ENCODE measurements around the gene HECW1. TPM values are rescaled to one million over a fixed set of nuclear protein-coding genes. Genes with fewer than 3 reads are reported as not detected.

The HECW1 gene
- total RNA-seq, 1 experiment from 2014 or later, result 0.77 TPM

DNA sequence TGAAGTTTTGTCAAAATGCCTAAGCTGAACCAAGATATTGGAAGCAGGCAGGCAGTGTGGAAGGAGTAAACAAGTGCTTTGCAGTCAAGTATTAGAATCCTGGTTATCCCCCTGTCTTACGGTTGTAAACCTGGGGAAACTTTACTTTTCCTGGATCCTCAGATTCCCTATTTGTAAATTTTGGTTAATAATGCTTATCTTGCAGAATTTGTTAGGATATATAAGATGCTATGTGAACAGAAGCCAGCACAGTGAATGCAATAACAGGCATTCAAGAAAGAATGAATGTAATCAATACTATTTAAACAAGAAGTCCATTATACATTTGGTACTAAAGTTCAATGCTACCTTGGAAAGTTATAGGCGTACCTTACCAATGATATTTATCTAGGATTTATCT, 378.7 kb downstream of the HECW1 start:
- ChIA-PET POLR2A (no interaction called here), CTCF (no interaction called here)
- BruUV-seq (replicated peaks), result no TSS peak
- in situ Hi-C loops (cut with HindIII; ENCODE audit: low pct_unique_long_range_greater_than_20kb, low sequenced_read_pairs), result no loop called here
- intact Hi-C loops (cut with micrococcal nuclease; ENCODE audit: unreplicated experiment), result no loop called here
- no peaks in the 10 kb centered on the region for H3K9me3 ChIP-seq (ENCODE audit: control insufficient read depth, insufficient read depth, low read depth, low read length)
- no peak overlapping the region for H3K27ac ChIP-seq (ENCODE audit: low read length)
- ATAC-seq (no peak), DNase-seq (ENCODE audit: low read depth, low spot score) (no peak)
- H3K36me3 ChIP-seq (ENCODE audit: control insufficient read depth, insufficient read depth, low read length), result no peaks in the 10 kb centered on the region
- H3K27me3 ChIP-seq (ENCODE audit: control insufficient read depth, insufficient read depth, low read length), result peaks cover 16% of the 10 kb centered on the region
- TF ChIP-seq POLR2AphosphoS5 (IDR thresholded peaks at IDR 0.05; ENCODE audit: low read depth, low read length) (no peak), SIN3A (IDR thresholded peaks at IDR 0.05; ENCODE audit: borderline replicate concordance, insufficient read depth, low read depth, low read length) (no peak), TCF7L2 (IDR thresholded peaks at IDR 0.05; ENCODE audit: low read depth, low read length) (no peak)
- TF ChIP-seq, protein P1, sequence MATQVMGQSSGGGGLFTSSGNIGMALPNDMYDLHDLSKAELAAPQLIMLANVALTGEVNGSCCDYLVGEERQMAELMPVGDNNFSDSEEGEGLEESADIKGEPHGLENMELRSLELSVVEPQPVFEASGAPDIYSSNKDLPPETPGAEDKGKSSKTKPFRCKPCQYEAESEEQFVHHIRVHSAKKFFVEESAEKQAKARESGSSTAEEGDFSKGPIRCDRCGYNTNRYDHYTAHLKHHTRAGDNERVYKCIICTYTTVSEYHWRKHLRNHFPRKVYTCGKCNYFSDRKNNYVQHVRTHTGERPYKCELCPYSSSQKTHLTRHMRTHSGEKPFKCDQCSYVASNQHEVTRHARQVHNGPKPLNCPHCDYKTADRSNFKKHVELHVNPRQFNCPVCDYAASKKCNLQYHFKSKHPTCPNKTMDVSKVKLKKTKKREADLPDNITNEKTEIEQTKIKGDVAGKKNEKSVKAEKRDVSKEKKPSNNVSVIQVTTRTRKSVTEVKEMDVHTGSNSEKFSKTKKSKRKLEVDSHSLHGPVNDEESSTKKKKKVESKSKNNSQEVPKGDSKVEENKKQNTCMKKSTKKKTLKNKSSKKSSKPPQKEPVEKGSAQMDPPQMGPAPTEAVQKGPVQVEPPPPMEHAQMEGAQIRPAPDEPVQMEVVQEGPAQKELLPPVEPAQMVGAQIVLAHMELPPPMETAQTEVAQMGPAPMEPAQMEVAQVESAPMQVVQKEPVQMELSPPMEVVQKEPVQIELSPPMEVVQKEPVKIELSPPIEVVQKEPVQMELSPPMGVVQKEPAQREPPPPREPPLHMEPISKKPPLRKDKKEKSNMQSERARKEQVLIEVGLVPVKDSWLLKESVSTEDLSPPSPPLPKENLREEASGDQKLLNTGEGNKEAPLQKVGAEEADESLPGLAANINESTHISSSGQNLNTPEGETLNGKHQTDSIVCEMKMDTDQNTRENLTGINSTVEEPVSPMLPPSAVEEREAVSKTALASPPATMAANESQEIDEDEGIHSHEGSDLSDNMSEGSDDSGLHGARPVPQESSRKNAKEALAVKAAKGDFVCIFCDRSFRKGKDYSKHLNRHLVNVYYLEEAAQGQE (IDR thresholded peaks at IDR 0.05; ENCODE audit: insufficient read depth in 1 of 2, low read depth in 2 of 2, low read length in 1 of 2), result no peak
- TF ChIP-seq, protein P2, sequence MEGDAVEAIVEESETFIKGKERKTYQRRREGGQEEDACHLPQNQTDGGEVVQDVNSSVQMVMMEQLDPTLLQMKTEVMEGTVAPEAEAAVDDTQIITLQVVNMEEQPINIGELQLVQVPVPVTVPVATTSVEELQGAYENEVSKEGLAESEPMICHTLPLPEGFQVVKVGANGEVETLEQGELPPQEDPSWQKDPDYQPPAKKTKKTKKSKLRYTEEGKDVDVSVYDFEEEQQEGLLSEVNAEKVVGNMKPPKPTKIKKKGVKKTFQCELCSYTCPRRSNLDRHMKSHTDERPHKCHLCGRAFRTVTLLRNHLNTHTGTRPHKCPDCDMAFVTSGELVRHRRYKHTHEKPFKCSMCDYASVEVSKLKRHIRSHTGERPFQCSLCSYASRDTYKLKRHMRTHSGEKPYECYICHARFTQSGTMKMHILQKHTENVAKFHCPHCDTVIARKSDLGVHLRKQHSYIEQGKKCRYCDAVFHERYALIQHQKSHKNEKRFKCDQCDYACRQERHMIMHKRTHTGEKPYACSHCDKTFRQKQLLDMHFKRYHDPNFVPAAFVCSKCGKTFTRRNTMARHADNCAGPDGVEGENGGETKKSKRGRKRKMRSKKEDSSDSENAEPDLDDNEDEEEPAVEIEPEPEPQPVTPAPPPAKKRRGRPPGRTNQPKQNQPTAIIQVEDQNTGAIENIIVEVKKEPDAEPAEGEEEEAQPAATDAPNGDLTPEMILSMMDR (IDR thresholded peaks at IDR 0.05), result no peak
- no peak overlapping the region for H3K4me3 ChIP-seq (ENCODE audit: low read depth in 2 of 2, low read length in 2 of 2)
- no peaks in the 10 kb centered on the region for H3K4me1 ChIP-seq (ENCODE audit: control insufficient read depth, insufficient read depth, low read length)

DNA sequence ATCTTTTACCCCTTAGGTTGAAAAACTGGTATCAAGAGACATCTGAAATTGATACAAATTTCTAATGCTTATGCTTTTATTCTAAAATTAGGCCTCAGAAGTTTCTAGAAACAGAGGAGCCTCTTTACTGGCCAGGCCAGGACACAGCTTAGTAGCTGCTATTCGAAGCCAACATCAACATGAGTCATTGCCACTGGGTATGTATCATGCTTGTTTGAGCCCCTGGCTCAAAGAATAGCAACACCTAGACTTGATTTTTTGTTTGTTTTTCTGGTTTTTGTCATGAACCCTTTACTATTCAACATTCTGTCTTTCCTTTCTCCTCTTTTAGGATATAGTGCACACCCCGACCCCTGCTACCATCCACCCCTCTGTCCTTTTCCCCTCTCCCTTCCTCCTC, 379.5 kb downstream of the HECW1 start:
- CTCF ChIA-PET, result no interaction called here
- in situ Hi-C loops (cut with HindIII; ENCODE audit: low pct_unique_long_range_greater_than_20kb, low sequenced_read_pairs), result no loop called here
- intact Hi-C loops (cut with micrococcal nuclease; ENCODE audit: unreplicated experiment), result no loop called here

More for the DNA sequence above, 379.5 kb downstream of the HECW1 start:
- POLR2A ChIA-PET, result no interaction called here
- Histone ChIP-seq H3K36me3 (ENCODE audit: control insufficient read depth, insufficient read depth, low read length) (no peaks in the 10 kb centered on the region), H3K27me3 (ENCODE audit: control insufficient read depth, insufficient read depth, low read length) (peaks cover 16% of the 10 kb centered on the region), H3K9me3 (ENCODE audit: control insufficient read depth, insufficient read depth, low read depth, low read length) (no peaks in the 10 kb centered on the region), H3K27ac (ENCODE audit: low read length) (no peak overlapping the region), H3K4me1 (ENCODE audit: control insufficient read depth, insufficient read depth, low read length) (no peaks in the 10 kb centered on the region), H3K4me3 (ENCODE audit: low read depth in 2 of 2, low read length in 2 of 2) (no peak overlapping the region)
- BruUV-seq (replicated peaks), result no TSS peak
- TF ChIP-seq TCF7L2 (IDR thresholded peaks at IDR 0.05; ENCODE audit: low read depth, low read length), result no peak
- TF ChIP-seq SIN3A (IDR thresholded peaks at IDR 0.05; ENCODE audit: borderline replicate concordance, insufficient read depth, low read depth, low read length), result no peak
- TF ChIP-seq POLR2AphosphoS5 (IDR thresholded peaks at IDR 0.05; ENCODE audit: low read depth, low read length), result no peak
- TF ChIP-seq, protein P1 (IDR thresholded peaks at IDR 0.05; ENCODE audit: insufficient read depth in 1 of 2, low read depth in 2 of 2, low read length in 1 of 2), result no peak
- TF ChIP-seq, protein P2 (IDR thresholded peaks at IDR 0.05), result no peak
- DNase-seq (ENCODE audit: low read depth, low spot score) (no peak), ATAC-seq (no peak; the same call in 1 of the 2 replicates)
